ENCODE measurements around the gene AGPAT2.

AGPAT2 gene

GRCh38 chr9:136671646-136672430 lies 15.4 kb downstream of the AGPAT2 start:
- H3K4me3 ChIP-seq (ENCODE audit: extremely low read depth, insufficient read depth, low read length, poor library complexity, severe bottlenecking) = no peak overlapping the region
- peaks cover 4% of the 10 kb centered on the region for H3K4me1 ChIP-seq (ENCODE audit: control insufficient read depth, insufficient read depth, low read length, poor library complexity, severe bottlenecking)
- no peaks in the 10 kb centered on the region for H3K9me3 ChIP-seq (ENCODE audit: control insufficient read depth, low read length)
- peaks cover 18% of the 10 kb centered on the region for H3K36me3 ChIP-seq (ENCODE audit: control insufficient read depth, insufficient read depth, low read length)
- H3K27ac ChIP-seq (ENCODE audit: low read depth, low read length, severe bottlenecking) = peak overlapping the region; percentile 5
- 64 to 77% methylated on average over 19 to 25 of the region's 27 CpGs for WGBS, 2 experiments (ENCODE audit: insufficient coverage in 2 of 2)

- 86 to 87% methylated on average over 10 of the region's 12 CpGs for WGBS, 2 experiments (ENCODE audit: insufficient coverage in 2 of 2)
- H3K36me3 ChIP-seq (ENCODE audit: control insufficient read depth, insufficient read depth, low read length) = peaks cover 18% of the 10 kb centered on the region
- no peak overlapping the region for H3K27ac ChIP-seq (ENCODE audit: low read depth, low read length, severe bottlenecking)
Observed at GRCh38 chr9:136671254-136671614, 16.0 kb downstream of the AGPAT2 start.

GRCh38 chr9:136670576-136671253 lies 16.5 kb downstream of the AGPAT2 start:
- WGBS, 2 experiments (ENCODE audit: insufficient coverage in 2 of 2) = 94 to 96% methylated on average over 26 to 31 of the region's 36 CpGs

More at GRCh38 chr9:136671254-136671614, 16.0 kb downstream of the AGPAT2 start:
- Histone ChIP-seq H3K4me1 (ENCODE audit: control insufficient read depth, insufficient read depth, low read length, poor library complexity, severe bottlenecking) (peaks cover 9% of the 10 kb centered on the region), H3K9me3 (ENCODE audit: control insufficient read depth, low read length) (no peaks in the 10 kb centered on the region), H3K4me3 (ENCODE audit: extremely low read depth, insufficient read depth, low read length, poor library complexity, severe bottlenecking) (no peak overlapping the region)

GRCh38 chr9:136669791-136670464 lies 17.3 kb downstream of the AGPAT2 start:
- WGBS, 2 experiments (ENCODE audit: insufficient coverage in 2 of 2) = 93 to 95% methylated on average over 12 to 23 of the region's 23 CpGs
- H3K4me3 ChIP-seq (ENCODE audit: extremely low read depth, insufficient read depth, low read length, poor library complexity, severe bottlenecking) = no peak overlapping the region
- peaks cover 18% of the 10 kb centered on the region for H3K36me3 ChIP-seq (ENCODE audit: control insufficient read depth, insufficient read depth, low read length)
- H3K4me1 ChIP-seq (ENCODE audit: control insufficient read depth, insufficient read depth, low read length, poor library complexity, severe bottlenecking) = peaks cover 11% of the 10 kb centered on the region
- no peaks in the 10 kb centered on the region for H3K9me3 ChIP-seq (ENCODE audit: control insufficient read depth, low read length)
- peak overlapping the region; percentile 79 for H3K27ac ChIP-seq (ENCODE audit: low read depth, low read length, severe bottlenecking)

More at GRCh38 chr9:136670576-136671253, 16.5 kb downstream of the AGPAT2 start:
- Histone ChIP-seq H3K4me1 (ENCODE audit: control insufficient read depth, insufficient read depth, low read length, poor library complexity, severe bottlenecking) (peaks cover 9% of the 10 kb centered on the region), H3K9me3 (ENCODE audit: control insufficient read depth, low read length) (no peaks in the 10 kb centered on the region), H3K27ac (ENCODE audit: low read depth, low read length, severe bottlenecking) (no peak overlapping the region), H3K4me3 (ENCODE audit: extremely low read depth, insufficient read depth, low read length, poor library complexity, severe bottlenecking) (no peak overlapping the region), H3K36me3 (ENCODE audit: control insufficient read depth, insufficient read depth, low read length) (peaks cover 18% of the 10 kb centered on the region)

- Histone ChIP-seq H3K27ac (ENCODE audit: low read depth, low read length, severe bottlenecking) (peak overlapping the region; percentile 79), H3K36me3 (ENCODE audit: control insufficient read depth, insufficient read depth, low read length) (peaks cover 15% of the 10 kb centered on the region), H3K4me3 (ENCODE audit: extremely low read depth, insufficient read depth, low read length, poor library complexity, severe bottlenecking) (no peak overlapping the region), H3K4me1 (ENCODE audit: control insufficient read depth, insufficient read depth, low read length, poor library complexity, severe bottlenecking) (peaks cover 14% of the 10 kb centered on the region), H3K9me3 (ENCODE audit: control insufficient read depth, low read length) (no peaks in the 10 kb centered on the region)
- WGBS, 2 experiments (ENCODE audit: insufficient coverage in 2 of 2) = 88 to 98% methylated on average over 11 to 13 of the region's 23 CpGs
Observed at GRCh38 chr9:136668983-136669790, 18.1 kb downstream of the AGPAT2 start.

DNA sequence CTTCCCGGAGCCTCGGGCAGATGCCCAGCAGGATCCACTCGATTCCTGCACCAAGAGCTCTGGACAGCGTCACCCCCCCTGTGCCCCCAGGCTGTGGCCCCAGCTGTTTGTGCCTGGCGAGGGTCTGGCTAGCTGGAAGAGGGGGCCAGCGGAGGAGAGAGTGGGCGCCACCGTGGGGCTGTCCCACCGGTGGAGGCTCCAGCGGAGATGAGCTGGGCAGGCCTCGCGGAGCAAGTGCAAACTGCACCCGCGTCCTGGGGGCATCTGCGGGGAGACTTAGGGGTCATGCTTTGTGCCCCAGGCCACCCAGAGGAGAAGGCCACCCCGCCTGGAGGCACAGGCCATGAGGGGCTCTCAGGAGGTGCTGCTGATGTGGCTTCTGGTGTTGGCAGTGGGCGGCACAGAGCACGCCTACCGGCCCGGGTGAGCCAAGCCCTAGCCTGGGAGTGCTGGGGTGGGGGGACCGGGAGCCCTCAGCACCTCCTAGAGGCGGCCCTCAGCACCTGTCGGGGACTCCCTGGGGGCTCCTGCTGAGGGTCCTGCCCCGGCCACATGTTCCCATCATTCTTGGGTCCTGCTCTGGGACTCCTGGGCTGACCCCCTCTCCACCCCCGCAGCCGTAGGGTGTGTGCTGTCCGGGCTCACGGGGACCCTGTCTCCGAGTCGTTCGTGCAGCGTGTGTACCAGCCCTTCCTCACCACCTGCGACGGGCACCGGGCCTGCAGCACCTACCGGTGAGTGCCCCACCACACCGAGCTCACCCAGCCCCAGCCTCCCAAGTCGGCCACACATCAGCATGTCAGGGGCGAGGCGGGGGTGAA lies 19.1 kb downstream of the AGPAT2 start:
- WGBS, 2 experiments (ENCODE audit: insufficient coverage in 2 of 2) = 89 to 91% methylated on average over 37 to 39 of the region's 40 CpGs
- Histone ChIP-seq H3K9me3 (ENCODE audit: control insufficient read depth, low read length) (no peaks in the 10 kb centered on the region), H3K36me3 (ENCODE audit: control insufficient read depth, insufficient read depth, low read length) (peaks cover 13% of the 10 kb centered on the region), H3K4me1 (ENCODE audit: control insufficient read depth, insufficient read depth, low read length, poor library complexity, severe bottlenecking) (peaks cover 14% of the 10 kb centered on the region), H3K4me3 (ENCODE audit: extremely low read depth, insufficient read depth, low read length, poor library complexity, severe bottlenecking) (peak overlapping the region; percentile 40), H3K27ac (ENCODE audit: low read depth, low read length, severe bottlenecking) (peak overlapping the region; percentile 79)

GRCh38 chr9:136667214-136667939 lies 19.9 kb downstream of the AGPAT2 start:
- peaks cover 13% of the 10 kb centered on the region for H3K36me3 ChIP-seq (ENCODE audit: control insufficient read depth, insufficient read depth, low read length)
- H3K4me1 ChIP-seq (ENCODE audit: control insufficient read depth, insufficient read depth, low read length, poor library complexity, severe bottlenecking) = peaks cover 21% of the 10 kb centered on the region
- WGBS, 2 experiments (ENCODE audit: insufficient coverage in 2 of 2) = 82 to 83% methylated on average over 20 of the region's 21 CpGs
- peak overlapping the region; percentile 79 for H3K27ac ChIP-seq (ENCODE audit: low read depth, low read length, severe bottlenecking)
- H3K4me3 ChIP-seq (ENCODE audit: extremely low read depth, insufficient read depth, low read length, poor library complexity, severe bottlenecking) = peak overlapping the region; percentile 40
- H3K9me3 ChIP-seq (ENCODE audit: control insufficient read depth, low read length) = no peaks in the 10 kb centered on the region

GRCh38 chr9:136666372-136667213 lies 20.7 kb downstream of the AGPAT2 start:
- peaks cover 13% of the 10 kb centered on the region for H3K36me3 ChIP-seq (ENCODE audit: control insufficient read depth, insufficient read depth, low read length)
- peak overlapping the region; percentile 40 for H3K4me3 ChIP-seq (ENCODE audit: extremely low read depth, insufficient read depth, low read length, poor library complexity, severe bottlenecking)
- WGBS, 2 experiments (ENCODE audit: insufficient coverage in 2 of 2) = 38 to 46% methylated on average over 21 to 31 of the region's 35 CpGs
- no peaks in the 10 kb centered on the region for H3K9me3 ChIP-seq (ENCODE audit: control insufficient read depth, low read length)
- peaks cover 22% of the 10 kb centered on the region for H3K4me1 ChIP-seq (ENCODE audit: control insufficient read depth, insufficient read depth, low read length, poor library complexity, severe bottlenecking)
- peak overlapping the region; percentile 79 for H3K27ac ChIP-seq (ENCODE audit: low read depth, low read length, severe bottlenecking)

Measured in mesodermal cell (in vitro differentiated cells).